AG09319 (cell line): ENCODE data around the gene LCOR.

ENCODE experiments used
- DNase-seq: peaks from one replicate; pipeline ENCODE4 v3.0.0-alpha.2; 2010; ENCODE audit warnings: low read depth; ENCODE audit errors: extremely low read depth
- CTCF ChIP-seq: IDR thresholded peaks from 2 replicates; pipeline ENCODE4 v1.5.1; 2011; ENCODE audit warnings: low read depth, mild to moderate bottlenecking, inconsistent platforms, low read length, moderate library complexity

Gene LCOR

GRCh38 chr10:96895662-96896424 is 63.7 kb downstream of the LCOR start:
- no peak for TF ChIP-seq CTCF
- DNase-seq: no peak

DNA sequence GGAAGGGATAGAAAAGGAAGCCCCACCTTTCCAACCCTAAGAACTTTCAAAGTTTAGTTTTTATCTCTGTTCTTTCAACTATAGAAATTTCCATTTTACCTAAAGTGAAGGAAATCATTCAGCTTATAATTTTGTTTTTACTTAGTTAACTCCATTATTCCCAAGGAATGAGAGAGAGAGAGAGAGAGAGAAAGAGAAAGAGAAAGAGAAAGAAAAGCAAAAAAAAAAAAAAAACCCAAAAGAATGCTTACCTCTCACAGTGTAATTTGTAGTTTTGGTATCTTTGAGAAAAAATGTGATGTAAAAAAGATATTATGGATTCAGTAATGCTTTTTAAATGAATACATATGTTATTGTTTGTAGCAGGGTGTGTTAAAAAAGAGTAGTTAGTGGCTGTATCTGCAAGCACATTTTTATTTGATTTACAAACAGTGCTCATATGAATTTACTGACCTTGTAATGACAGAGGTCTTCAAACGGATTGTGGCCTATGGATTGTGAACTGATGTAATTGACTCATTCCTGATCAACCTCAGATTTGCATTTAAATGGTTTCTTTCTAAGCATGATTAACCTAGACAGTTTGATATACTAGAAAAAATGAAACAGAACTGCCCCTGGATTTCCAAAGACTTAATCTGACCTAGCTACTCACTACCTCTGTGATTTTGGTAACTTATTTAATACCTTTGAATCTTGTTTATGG is 64.9 kb downstream of the LCOR start:
- no peak for TF ChIP-seq CTCF

DNA sequence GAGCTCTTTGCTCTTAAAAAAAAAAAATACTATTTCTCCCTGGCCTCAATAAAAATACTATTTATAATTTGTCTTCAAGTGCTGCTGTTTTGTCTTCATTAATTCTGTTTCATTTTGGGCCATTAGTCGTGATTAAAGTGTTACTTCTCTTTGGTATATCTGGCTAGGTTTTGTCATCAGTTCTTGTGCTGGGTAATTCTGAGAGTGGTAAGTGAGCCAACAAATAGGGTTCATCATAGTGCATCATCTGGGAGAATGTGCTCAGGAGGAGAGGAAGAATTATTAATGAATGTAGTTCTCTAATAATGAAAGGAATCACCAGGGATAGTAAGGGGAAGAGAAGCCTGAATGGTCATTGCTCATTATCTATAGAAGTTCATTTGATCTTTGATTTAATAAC is 70.0 kb downstream of the LCOR start:
- DNase-seq: no peak
- no peak for TF ChIP-seq CTCF

More for the DNA sequence above, 64.9 kb downstream of the LCOR start:
- DNase-seq: no peak

DNA sequence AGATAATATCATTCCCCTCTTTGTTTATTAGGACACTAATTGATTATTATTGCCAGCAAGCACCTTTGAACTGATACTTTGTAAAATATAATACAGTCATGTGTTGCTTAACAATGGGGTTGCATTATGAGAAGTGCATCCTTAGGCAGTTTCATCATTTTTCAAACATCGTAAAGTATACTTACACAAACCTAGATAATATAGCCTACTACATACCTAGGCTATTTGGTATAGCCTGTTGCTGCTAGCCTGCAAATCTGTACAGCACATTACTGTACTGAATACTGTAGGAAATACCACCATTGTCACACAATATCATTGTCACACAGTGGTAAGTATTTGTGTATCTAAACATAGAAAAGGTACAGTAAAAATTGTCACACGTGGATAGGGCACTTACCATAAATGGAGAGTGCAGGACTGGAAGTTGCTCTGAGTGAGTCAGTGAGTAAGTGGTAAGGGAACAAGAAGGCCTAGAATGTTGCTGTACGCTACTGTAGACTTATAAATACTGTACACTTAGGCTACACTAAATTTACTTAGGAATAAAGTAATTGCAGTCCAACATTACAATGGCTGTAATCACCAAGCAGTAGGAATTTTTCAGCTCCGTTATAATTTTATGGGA is 70.7 kb downstream of the LCOR start:
- no peak for DNase-seq
- TF ChIP-seq CTCF: no peak

- no peak for DNase-seq
Measured at GRCh38 chr10:96904648-96905047, 72.5 kb downstream of the LCOR start.

GRCh38 chr10:96906864-96907263 is 74.8 kb downstream of the LCOR start:
- no peak for DNase-seq
- TF ChIP-seq CTCF: no peak

More at GRCh38 chr10:96904648-96905047, 72.5 kb downstream of the LCOR start:
- TF ChIP-seq CTCF: no peak
